ENCODE results near the gene PLAU. TPM values are rescaled to one million over a fixed set of nuclear protein-coding genes. Genes with fewer than 3 reads are reported as not detected.

The PLAU gene
- total RNA-seq, 1 donor from 2014 or later: 90.2 TPM

DNA sequence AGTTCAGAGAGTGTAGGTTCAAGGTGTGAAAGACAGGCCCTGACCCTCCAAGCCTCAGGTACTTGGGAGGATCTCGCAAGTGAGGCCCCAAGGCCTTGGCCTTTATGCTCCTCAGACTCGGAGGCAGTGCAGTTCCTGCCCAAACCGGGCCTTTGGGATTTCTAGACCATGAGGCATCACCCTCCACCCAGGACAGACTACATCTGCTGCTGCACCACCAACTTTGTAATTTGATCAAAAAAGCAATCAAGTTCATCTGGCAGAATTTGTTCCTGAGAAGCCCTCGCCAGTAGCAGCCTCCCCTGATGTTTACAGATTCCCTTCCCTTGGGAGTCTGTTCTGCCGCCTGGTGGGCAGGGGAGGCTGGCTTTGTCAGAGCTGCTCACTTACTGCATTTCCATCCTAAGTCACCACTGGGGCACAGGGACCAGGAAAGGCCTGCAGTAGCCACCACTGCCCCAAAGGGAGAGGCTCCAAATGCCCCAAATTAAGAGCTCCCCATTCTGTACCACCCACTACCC is 38.7 kb upstream of the PLAU start:
- no peak overlapping the region for H3K4me2 ChIP-seq (ENCODE audit: low read length)
- Mint-ChIP-seq H3K9me3 (ENCODE audit: unreplicated experiment) (no peaks in the 10 kb centered on the region), H3K4me3 (ENCODE audit: unreplicated experiment) (peak overlapping the region; percentile 87), H3K4me1 (ENCODE audit: low read depth, unreplicated experiment) (peaks cover 14% of the 10 kb centered on the region), H3K27ac (ENCODE audit: unreplicated experiment) (no peak overlapping the region), H3K36me3 (ENCODE audit: low read depth, unreplicated experiment) (peaks cover 7% of the 10 kb centered on the region), H3K27me3 (ENCODE audit: low read depth, unreplicated experiment) (peaks cover 2% of the 10 kb centered on the region)
- no peak overlapping the region for H2AFZ ChIP-seq (ENCODE audit: low read depth, low read length)
- no peak for TF ChIP-seq EZH2 (IDR thresholded peaks at IDR 0.05; ENCODE audit: insufficient read depth, low read length)
- TF ChIP-seq, protein P1, sequence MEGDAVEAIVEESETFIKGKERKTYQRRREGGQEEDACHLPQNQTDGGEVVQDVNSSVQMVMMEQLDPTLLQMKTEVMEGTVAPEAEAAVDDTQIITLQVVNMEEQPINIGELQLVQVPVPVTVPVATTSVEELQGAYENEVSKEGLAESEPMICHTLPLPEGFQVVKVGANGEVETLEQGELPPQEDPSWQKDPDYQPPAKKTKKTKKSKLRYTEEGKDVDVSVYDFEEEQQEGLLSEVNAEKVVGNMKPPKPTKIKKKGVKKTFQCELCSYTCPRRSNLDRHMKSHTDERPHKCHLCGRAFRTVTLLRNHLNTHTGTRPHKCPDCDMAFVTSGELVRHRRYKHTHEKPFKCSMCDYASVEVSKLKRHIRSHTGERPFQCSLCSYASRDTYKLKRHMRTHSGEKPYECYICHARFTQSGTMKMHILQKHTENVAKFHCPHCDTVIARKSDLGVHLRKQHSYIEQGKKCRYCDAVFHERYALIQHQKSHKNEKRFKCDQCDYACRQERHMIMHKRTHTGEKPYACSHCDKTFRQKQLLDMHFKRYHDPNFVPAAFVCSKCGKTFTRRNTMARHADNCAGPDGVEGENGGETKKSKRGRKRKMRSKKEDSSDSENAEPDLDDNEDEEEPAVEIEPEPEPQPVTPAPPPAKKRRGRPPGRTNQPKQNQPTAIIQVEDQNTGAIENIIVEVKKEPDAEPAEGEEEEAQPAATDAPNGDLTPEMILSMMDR (IDR thresholded peaks at IDR 0.05; ENCODE audit: insufficient read depth, low read depth, low read length): no peak
- H3K9me3 ChIP-seq (ENCODE audit: insufficient read depth, low read depth, low read length): no peaks in the 10 kb centered on the region
- H3K27ac ChIP-seq (ENCODE audit: low read depth, low read length): no peak overlapping the region
- H4K20me1 ChIP-seq (ENCODE audit: insufficient read depth, low read length): peaks cover 58% of the 10 kb centered on the region
- H3K4me3 ChIP-seq (ENCODE audit: insufficient read depth, low read depth, low read length): no peak overlapping the region
- H3K27me3 ChIP-seq (ENCODE audit: insufficient read depth, low read length): no peaks in the 10 kb centered on the region
- peaks cover 12% of the 10 kb centered on the region for H3K79me2 ChIP-seq (ENCODE audit: insufficient read depth, low read length)
- H3K36me3 ChIP-seq (ENCODE audit: insufficient read depth, low read length): peaks cover 6% of the 10 kb centered on the region
- DNase-seq (ENCODE audit: low read depth) (no peak), FAIRE-seq (no peak)
- no peak overlapping the region for H3K9ac ChIP-seq (ENCODE audit: low read length)
- peaks cover 4% of the 10 kb centered on the region for H3K4me1 ChIP-seq (ENCODE audit: insufficient read depth, low read length)

DNA sequence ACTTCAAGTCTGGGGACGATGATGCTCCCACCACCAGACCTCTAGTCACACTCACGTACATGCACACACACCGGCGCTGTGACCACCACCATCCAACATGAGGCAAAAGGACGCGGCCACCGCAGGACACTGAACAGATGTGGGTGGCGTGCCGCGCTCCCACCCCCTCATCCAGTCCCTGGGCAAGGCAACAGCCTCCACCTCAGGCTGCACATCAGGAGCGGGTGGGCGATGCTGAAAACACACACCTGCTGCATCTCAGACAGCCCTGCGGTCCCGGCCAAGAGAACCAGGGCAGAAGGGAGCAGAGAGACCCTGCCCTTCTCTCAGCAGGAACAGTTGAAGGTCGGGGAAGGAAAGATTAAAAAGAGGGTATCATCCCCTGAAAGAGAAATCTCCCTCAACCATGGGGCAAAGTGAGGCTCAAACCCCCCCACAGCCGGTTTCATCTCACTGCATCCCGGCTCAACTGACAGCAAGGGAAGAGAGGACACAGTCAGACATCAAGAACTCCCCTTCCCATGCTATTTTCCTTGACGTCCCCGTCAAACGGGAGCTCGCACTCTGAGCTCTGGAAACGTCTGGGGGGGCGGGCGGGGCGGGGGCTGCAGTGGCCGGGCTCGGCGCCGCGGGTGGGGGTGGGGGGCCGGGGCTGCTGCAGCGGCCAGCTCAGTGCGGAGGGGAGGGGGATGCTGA is 37.6 kb upstream of the PLAU start:
- H3K27ac Mint-ChIP-seq (ENCODE audit: unreplicated experiment): peak overlapping the region; percentile 26
- H3K79me2 ChIP-seq (ENCODE audit: insufficient read depth, low read length): peaks cover 9% of the 10 kb centered on the region

More for the DNA sequence above, 37.6 kb upstream of the PLAU start:
- peaks cover 11% of the 10 kb centered on the region for H3K4me1 Mint-ChIP-seq (ENCODE audit: low read depth, unreplicated experiment)
- peaks cover 4% of the 10 kb centered on the region for H3K4me1 ChIP-seq (ENCODE audit: insufficient read depth, low read length)
- TF ChIP-seq, protein P1 (IDR thresholded peaks at IDR 0.05; ENCODE audit: insufficient read depth, low read depth, low read length): no peak
- no peak for TF ChIP-seq EZH2 (IDR thresholded peaks at IDR 0.05; ENCODE audit: insufficient read depth, low read length)
- H3K36me3 ChIP-seq (ENCODE audit: insufficient read depth, low read length): peaks cover 6% of the 10 kb centered on the region
- DNase-seq (ENCODE audit: low read depth): no peak
- H2AFZ ChIP-seq (ENCODE audit: low read depth, low read length): no peak overlapping the region
- no peak overlapping the region for H3K4me3 ChIP-seq (ENCODE audit: insufficient read depth, low read depth, low read length)
- peaks cover 47% of the 10 kb centered on the region for H4K20me1 ChIP-seq (ENCODE audit: insufficient read depth, low read length)
- H3K9ac ChIP-seq (ENCODE audit: low read length): peak overlapping the region; percentile 52
- peak overlapping the region; percentile 87 for H3K4me3 Mint-ChIP-seq (ENCODE audit: unreplicated experiment)
- H3K4me2 ChIP-seq (ENCODE audit: low read length): peak overlapping the region; percentile 84
- peaks cover 7% of the 10 kb centered on the region for H3K27me3 Mint-ChIP-seq (ENCODE audit: low read depth, unreplicated experiment)
- H3K9me3 ChIP-seq (ENCODE audit: insufficient read depth, low read depth, low read length): no peaks in the 10 kb centered on the region
- H3K27ac ChIP-seq (ENCODE audit: low read depth, low read length): no peak overlapping the region
- no peaks in the 10 kb centered on the region for H3K27me3 ChIP-seq (ENCODE audit: insufficient read depth, low read length)
- peaks cover 7% of the 10 kb centered on the region for H3K36me3 Mint-ChIP-seq (ENCODE audit: low read depth, unreplicated experiment)
- FAIRE-seq: no peak
- H3K9me3 Mint-ChIP-seq (ENCODE audit: unreplicated experiment): no peaks in the 10 kb centered on the region
